HEK293T (cell line): ENCODE data around the gene NUDT15.

ENCODE experiments used
- CTBP1 ChIP-seq: fragments of 450-650 bp; IDR thresholded peaks from 2 replicates; pipeline ENCODE4 v1.6.1; 2016; ENCODE audit warnings: borderline replicate concordance
- FOXA1 ChIP-seq: fragments of 450-650 bp; IDR thresholded peaks from 2 replicates; pipeline ENCODE4 v1.6.1; 2016; ENCODE audit warnings: mild to moderate bottlenecking
- FOXM1 ChIP-seq: fragments of 450-650 bp; IDR thresholded peaks from 2 replicates; pipeline ENCODE4 v1.6.1; 2017; ENCODE audit warnings: mild to moderate bottlenecking, borderline replicate concordance
- HDGF ChIP-seq: fragments of 450-650 bp; IDR thresholded peaks from 2 replicates; pipeline ENCODE4 v1.6.1; 2017; ENCODE audit warnings: antibody characterized with exemption, borderline replicate concordance
- LEF1 ChIP-seq: fragments of 450-650 bp; IDR thresholded peaks from 2 replicates; pipeline ENCODE4 v1.6.1; 2017; ENCODE audit warnings: mild to moderate bottlenecking, borderline replicate concordance
- SP1 ChIP-seq: fragments of 450-650 bp; IDR thresholded peaks from 2 replicates; pipeline ENCODE4 v1.6.1; 2017
- SUZ12 ChIP-seq: fragments of 450-650 bp; IDR thresholded peaks from 2 replicates; pipeline ENCODE4 v1.6.1; 2016; ENCODE audit warnings: mild to moderate bottlenecking
- TARDBP ChIP-seq: fragments of 450-650 bp; IDR thresholded peaks from 2 replicates; pipeline ENCODE4 v1.6.1; 2016

- TF ChIP-seq CTBP1 (no peak), HDGF (no peak), FOXA1 (no peak), FOXM1 (no peak), TARDBP (no peak), SP1 (no peak), LEF1 (no peak), SUZ12 (no peak)
These were observed 37.6 kb upstream of the NUDT15 start for GRCh38 chr13:47999973-48000372.
